HG02973 (cell line): ENCODE results near the gene LAT.
"Not testable (repeated sequence)": the region's sequence is repeated elsewhere in the genome, so short reads cannot be mapped to it uniquely, and the experiment has no call there.

ENCODE experiments used
- ATAC-seq: cut with Tn5 transposase; IDR thresholded peaks from one replicate; pipeline ENCODE4 v1.9.1; 2021; ENCODE audit warnings: moderate library complexity; ENCODE audit not compliant: unreplicated experiment

LAT gene, protein sequence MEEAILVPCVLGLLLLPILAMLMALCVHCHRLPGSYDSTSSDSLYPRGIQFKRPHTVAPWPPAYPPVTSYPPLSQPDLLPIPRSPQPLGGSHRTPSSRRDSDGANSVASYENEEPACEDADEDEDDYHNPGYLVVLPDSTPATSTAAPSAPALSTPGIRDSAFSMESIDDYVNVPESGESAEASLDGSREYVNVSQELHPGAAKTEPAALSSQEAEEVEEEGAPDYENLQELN

DNA sequence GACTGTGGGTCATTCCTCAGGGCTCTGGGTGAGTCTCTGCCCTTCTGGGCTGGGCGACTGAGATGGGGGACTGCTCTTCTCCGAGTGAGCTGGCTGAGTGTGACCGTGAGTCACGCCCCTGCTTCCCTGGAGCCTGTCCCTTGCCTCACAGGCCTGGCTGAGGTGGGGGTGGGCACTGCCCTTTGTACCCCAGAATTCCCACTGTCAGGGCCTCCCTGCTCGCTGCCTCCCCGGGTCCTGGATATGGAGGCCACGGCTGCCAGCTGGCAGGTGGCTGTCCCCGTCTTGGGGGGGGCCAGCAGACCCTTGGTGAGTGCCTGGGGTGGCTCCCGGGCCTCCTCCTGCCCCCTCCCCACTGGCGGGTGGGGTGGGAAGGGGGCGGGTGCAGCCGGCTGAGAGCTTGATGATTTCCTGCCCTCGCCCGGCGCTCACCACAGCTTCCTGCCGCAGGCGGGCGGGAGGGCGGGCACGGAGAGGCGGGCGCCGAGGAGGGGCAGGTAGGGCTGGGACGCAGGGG lies at the start of gene LAT:
Gene LAT (plus strand): TSS at position 434 of the 517 bp plus-strand sequence. CDS start 366 bp downstream, outside the sequence.
- ATAC-seq = no peak

DNA sequence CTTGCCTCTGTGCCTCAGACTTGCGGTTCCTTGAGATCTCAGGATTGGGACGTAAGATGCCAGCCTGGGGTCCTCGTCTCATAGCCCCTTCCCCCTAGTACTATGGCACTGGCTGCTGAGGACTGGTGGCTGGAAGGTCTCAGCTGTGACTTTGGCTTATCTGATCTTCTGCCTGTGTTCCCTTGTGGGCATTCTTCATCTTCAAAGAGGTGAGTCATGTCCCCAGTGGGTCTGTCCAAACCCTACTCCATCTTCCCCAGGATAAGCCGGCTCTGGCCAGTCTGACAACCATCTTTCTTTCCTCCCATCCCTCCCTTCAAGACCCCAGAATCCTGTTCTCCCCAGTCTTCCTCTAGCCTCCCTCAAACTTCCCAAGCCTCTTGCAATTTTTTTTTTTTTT lies 49.5 kb upstream of the LAT start:
- no peak for ATAC-seq

DNA sequence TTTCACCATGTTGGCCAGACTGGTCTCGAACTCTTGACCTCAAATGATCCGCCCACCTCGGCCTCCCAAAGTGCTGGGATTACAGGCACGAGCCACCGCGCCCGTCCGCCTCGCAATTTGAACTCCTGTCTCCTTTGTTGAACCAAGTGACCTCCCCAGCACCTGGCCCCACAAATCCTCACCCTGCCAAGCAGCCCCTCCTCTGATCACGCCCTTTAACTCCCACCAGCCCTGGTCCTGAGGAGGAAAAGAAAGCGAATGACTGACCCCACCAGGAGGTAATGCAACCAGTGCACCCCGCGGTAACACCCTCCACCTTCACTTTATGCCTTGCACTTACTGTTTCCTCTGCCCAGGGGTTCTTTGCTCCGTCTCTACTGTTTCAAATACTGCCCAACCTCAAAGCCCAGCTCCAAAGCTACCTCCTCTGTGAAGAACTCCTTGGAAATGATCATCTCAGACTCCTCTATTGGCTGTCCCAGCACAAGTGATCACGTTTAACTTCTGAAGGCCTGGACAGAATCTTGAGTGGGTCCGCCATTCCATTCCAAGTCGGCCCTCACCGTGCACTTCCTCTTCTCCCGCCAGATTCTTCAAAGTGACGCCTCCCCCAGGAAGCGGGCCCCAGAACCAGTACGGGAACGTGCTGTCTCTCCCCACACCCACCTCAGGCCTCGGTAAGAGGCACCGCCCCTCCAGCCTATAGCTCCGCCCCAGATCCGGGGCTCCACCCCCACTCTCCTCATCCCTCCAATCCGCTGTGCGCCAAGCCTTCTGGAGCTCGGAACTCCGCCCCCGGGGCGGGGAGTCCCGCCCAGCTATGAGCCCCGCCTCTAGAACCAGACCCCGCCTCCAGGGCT lies 48.7 kb upstream of the LAT start:
- ATAC-seq = peak; percentile 51

DNA sequence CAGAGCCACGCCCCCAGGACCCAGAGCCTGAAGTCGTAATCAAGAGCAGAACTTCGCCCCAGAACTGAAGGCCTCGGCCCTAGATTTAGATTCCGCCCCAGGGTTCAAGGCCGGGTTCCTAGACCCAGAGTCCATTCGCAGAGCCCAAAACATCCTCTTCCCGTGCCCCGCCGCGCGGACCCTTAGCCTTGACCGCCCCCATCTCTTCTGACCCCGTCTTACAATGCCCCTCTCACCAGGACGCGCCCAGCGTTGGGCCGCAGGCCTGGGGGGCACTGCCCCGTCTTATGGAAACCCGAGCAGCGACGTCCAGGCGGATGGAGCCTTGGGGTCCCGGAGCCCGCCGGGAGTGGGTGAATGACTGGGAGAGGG lies 48.1 kb upstream of the LAT start:
- ATAC-seq = no peak

DNA sequence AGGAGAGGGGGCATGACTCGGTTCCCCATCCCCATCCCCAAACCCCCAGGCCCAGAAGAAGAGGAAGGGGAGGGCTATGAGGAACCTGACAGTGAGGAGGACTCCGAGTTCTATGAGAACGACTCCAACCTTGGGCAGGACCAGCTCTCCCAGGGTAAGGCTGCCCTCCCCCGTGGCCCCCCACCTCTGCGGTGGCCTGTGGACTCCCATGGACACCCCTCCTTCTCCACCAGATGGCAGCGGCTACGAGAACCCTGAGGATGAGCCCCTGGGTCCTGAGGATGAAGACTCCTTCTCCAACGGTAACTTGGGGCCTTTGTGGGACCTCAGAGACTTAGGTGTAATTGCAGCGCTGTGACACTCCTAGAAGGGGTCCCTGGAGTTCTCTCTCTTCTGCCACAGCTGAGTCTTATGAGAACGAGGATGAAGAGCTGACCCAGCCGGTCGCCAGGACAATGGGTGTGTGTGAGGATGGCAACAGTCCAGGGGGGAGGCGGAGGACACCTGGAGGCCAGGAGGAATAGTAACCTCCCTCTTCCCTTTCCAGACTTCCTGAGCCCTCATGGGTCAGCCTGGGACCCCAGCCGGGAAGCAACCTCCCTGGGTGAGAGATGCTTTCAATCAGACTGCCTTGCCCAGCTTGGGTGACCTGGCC lies 47.5 kb upstream of the LAT start:
- ATAC-seq = no peak

DNA sequence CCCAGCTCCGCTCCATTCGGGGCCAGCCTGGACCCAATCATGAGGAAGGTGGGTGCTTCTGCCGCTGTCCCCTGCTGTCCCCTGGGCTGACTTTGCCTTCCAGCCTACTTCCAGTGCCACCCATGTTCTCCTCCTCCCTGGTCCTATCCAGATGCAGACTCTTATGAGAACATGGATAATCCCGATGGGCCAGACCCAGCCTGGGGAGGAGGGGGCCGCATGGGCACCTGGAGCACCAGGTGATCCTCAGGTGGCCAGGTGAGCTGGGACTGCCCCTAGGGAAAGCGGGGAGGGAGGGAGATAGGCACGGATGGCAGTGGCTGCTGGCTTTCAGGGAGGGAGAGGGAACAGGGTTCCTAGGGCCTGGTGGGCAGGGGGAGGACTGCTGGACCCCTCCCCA lies 46.1 kb upstream of the LAT start:
- ATAC-seq = no peak

DNA sequence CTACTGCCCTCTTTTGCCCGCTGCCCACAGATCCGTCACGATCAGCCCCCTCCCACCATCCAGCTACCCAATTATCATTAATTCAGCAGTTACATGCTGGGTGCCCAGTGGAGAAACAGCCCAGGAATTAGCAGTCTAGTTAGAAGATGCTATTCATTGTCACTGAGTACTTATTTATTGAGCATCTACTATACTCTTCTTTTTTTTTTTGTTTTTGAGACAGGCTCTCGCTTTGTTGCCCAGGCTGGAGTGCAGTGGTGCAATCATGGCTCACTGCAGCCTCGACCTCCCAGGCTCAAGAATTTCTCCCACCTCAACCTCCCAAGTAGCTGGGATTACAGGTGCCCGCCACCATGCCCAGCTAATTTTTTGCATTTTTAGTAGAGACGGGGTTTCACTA lies 45.0 kb upstream of the LAT start:
- ATAC-seq = not testable (repeated sequence)

DNA sequence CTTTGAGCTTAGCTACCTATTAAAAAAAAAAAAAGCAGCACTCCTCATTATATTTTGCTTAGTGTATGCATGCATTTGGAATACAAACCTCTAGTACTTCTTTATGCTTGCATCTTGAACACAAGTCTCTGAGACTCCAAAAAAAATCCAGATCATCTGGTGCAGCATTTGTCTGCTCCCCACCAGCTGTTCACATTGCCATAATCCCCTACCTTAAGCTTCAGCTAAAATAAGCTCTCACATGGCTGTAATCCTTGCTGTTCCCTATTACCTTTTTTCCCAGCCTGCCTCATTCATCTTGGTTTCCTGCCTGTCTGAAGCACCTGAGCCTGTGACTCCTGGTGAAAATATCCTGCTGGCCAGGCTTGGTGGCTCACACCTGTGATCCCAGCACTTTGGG lies 41.6 kb upstream of the LAT start:
- no peak for ATAC-seq

DNA sequence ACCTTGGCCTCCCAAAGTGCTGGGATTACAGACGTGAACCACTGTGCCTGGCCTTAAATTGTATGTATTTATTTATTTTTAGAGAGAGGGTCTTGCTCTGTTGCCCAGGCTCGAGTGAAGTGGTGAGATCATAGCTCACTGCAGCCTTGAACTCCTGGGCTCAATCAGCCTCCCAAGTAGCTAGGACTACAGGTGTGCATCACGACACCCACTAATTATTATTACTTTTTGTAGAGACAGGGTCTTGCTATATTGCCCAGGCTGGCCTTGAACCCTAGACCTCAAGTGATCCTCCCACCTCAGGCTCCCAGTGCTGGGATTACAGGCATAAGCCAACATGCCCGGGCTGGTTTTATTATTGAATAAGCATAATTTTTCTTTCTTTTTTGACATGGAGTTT lies 38.2 kb upstream of the LAT start:
- no peak for ATAC-seq

DNA sequence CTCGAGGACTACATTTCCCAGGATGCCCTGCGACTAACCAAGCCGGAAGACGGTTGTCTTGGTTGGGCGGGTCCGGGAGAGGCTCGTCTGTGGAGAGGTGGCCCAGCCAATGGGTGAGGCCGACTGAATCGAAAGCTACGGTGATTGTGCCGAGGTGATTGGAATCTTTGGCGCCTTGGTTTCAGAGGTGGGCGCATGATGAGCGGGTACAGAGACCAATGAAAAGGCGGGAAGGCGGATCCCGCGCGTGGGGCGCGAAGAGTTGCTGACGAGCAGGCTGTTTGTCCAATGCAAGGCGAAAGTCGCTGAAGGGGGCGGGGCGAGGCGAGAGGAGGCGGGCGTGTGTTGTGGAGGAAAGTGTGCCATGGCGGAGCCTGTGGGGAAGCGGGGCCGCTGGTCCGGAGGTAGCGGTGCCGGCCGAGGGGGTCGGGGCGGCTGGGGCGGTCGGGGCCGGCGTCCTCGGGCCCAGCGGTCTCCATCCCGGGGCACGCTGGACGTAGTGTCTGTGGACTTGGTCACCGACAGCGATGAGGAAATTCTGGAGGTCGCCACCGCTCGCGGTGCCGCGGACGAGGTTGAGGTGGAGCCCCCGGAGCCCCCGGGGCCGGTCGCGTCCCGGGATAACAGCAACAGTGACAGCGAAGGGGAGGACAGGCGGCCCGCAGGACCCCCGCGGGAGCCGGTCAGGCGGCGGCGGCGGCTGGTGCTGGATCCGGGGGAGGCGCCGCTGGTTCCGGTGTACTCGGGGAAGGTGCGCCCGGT lies 34.0 kb upstream of the LAT start, which contains the start of gene NFATC2IP:
Gene NFATC2IP (plus strand): TSS at position 290 of the 762 bp plus-strand sequence. CDS start 75 bp downstream, at position 365.
- peak; percentile 92 for ATAC-seq

DNA sequence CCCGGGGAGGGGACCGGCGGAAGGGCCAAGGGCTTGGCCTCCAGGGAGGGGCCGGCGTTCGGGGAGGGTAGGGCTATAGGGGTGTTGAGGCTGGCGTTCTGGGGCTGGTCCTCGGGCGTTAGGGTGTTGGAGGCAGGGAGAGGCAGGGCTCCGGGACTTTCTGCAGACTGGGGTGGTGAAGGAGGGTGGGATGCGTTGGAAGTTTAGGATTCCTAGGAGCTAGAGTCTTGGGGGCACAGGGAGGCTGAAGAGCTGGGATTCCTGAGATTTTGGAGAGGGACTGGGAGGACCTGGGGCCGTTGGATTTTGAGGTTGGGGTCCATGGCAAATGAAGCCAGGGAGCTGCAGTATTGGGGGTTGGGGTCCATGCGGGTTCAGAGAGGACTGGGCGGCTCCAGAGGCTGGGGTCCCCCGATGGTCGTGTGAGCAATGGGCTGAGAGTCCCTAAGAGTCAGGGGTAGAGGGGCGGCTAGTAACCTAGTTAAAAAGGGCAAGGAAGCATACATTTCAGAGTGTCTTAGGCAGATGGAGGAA lies 33.4 kb upstream of the LAT start:
- ATAC-seq = no peak

DNA sequence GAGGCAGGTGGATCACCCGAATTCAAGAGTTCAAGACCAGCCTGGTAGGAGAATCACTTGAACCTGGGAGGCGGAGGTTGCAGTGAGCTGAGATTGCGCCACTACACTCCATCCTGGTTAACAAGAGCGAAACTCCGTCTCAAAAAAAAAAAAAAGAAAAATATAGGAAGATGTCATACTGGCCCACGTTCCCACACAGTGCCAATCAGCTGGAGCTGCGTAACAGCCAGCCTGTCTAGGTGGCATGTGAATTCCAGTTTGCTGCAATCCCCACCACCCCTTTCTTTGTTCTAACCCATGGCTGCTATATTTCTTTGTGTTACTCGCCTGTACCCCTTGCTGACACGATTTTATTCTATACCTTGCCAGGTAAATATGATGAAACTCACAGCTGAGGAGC lies 26.6 kb upstream of the LAT start:
- no peak for ATAC-seq

DNA sequence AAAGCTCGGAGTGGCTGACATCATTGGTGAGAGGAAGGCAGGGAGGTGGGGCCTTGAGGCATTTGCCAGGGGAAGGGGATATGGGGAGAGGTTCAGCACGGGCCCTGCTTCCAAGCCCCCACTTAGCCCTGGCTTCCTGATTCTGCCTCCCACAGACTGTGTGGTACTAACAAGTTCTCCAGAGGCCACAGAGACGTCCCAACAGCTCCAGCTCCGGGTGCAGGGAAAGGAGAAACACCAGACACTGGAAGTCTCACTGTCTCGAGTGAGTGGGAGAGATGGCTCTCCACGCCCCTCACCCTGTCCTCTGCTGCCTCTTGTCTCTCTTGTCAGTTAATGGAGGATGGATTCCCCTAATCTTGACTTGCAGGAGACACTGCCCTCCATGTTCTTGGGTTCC lies 26.0 kb upstream of the LAT start:
- no peak for ATAC-seq

DNA sequence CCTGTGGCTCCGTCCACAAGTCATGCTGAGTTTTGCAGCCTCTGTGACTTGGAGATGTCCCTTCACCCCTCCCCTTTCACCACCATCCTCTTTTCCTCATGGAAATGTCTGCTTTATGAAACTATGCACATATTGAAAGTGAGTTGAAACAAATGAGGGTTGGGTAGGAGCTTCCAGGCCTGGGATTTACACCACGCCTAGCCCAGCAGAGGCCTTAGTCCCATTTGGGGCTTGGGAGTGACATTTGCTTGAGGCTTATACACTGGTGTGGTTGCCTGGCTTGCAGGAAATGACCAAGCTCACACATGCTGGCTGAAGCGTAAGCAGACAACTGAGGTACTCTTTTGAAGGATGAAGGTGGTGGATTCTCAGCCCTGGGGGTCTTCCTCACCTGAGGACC lies 20.8 kb upstream of the LAT start:
- ATAC-seq = no peak

DNA sequence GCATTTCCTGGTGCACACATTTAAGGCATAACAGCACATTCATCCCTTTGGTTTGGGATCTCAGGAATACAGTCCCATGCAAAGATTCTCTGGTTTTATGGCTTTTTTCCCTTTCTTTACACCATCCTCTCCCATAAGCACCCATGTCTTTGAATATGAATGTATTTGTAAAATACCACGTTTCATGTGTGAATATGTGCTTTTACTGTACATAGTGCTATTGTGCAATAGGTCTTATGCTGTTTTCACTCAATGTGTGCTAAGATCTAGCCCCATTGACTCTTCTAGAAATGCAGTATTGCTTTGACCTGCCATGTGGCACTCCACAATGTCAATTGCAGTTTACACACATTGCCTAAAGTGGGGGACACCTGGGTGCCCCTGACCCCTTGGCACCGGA lies 20.4 kb upstream of the LAT start:
- ATAC-seq = no peak

DNA sequence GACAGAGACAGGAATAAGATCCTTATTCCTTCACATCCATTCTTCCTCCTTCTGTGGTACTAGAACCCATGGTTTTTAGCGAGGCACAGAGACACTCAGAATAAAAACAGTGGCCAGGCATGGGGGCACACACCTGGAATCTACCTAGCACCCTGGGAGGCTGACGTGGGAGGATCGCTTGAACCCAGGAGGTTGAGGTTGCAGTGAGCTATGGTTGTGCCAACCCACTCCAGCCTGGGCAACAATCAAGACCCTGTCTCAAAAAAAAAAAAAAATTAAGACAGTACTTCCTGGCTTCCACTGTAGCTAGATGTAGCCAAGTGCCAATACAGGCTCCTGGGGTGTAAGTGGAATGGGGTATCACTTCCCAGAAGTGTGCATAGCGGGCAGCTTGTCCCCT lies 17.7 kb upstream of the LAT start:
- ATAC-seq = no peak

DNA sequence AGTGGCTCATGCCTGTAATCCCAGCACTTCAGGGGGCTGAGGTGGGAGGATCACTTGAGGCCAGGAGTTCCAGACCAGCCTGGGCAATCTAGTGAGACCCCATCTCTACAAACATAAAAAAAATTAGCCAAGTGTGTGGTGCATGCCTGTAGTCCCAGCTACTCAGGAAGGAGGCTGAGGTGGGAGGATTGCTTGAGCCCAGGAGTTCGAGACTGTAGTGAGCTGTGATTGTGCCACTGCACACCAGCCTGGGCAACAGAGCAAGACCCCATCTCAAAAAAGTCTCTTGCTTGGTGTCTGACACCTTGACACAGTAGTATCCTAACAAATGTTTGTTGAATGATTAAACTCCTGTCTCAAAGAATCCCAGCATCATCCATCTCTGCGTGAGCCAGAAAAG lies 15.2 kb upstream of the LAT start:
- ATAC-seq = not testable (repeated sequence)

DNA sequence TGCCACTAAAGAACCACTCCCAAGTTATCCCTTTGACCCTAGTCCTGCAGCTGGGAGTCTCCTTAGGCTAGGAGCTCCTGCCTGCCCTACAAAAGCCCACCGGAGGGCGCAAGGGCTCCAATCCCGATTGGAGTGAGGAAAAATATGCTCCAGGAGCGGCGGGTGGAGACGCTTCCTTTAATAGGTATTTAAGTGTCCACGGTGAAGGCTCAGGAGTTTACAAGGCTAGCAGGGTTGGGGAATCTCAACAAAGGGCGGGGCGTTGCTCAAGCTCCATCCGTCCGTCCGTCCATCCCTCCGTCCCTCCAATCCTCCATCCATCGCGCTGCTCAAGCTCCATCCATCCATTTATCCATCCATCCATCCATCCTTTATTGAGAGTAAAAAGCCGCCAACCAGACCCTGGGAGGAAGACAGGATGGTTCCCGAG lies 10.8 kb upstream of the LAT start:
- ATAC-seq = peak; percentile 11

DNA sequence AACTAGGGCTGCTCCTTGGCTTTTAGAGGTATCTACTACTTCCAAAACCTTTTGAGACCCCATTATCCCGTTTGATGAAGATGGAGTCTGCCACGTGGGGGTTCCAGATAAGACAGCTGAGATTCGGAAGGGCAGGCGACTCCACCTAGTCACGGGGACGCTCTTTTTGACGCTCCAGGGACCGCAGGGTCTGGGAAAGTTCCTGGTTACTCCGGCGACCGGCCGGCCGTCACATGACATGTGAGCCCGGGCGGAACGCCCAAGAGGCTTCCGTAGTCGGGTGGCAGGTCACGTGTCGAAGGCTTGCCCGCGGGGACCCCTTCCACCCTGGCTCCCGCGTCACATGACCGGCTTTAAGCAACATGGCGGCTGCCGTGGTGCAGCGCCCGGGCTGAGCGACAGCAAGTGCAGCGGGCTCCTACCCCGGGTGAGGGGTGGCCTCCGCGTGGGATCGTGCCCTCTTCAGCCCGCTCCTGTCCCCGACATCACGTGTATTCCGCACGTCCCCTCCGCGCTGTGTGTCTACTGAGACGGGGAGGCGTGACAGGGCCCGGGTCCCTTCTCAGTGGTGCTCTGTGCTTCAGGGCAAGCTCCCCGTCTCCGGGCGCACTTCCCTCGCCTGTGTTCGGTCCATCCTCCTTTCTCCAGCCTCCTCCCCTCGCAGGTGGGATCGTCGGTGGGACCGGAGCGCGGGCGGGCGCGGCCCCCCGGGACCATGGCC lies 10.3 kb upstream of the LAT start, which contains the start of gene SPNS1:
Gene SPNS1 (plus strand): TSS at position 342 of the 721 bp plus-strand sequence. CDS start 374 bp downstream, at position 716.
- peak; percentile 84 for ATAC-seq

DNA sequence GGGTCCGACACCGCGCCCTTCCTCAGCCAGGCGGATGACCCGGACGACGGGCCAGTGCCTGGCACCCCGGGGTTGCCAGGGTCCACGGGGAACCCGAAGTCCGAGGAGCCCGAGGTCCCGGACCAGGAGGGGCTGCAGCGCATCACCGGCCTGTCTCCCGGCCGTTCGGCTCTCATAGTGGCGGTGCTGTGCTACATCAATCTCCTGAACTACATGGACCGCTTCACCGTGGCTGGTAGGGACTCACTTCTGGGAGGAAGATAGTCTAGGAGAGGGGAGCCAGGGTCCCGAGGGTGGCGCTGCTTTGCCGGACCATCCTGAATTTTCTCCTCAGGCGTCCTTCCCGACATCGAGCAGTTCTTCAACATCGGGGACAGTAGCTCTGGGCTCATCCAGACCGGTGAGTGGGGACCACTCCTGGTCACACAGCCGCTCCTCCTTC lies 9.7 kb upstream of the LAT start:
- ATAC-seq = no peak
